HG02588 (cell line): ENCODE data around the gene OLA1.

Source experiments
- ATAC-seq: cut with Tn5 transposase; IDR thresholded peaks from one replicate; pipeline ENCODE4 v1.9.1; 2021; ENCODE audit warnings: mild to moderate bottlenecking, moderate library complexity; ENCODE audit not compliant: unreplicated experiment

OLA1 gene

GRCh38 chr2:174039551-174040416 lies 208.5 kb downstream of the OLA1 start:
- ATAC-seq, result peak; percentile 87

GRCh38 chr2:174038462-174038861 lies 209.9 kb downstream of the OLA1 start:
- ATAC-seq, result no peak

GRCh38 chr2:174036825-174037224 lies 211.5 kb downstream of the OLA1 start:
- ATAC-seq, result no peak

GRCh38 chr2:174035981-174036742 lies 212.2 kb downstream of the OLA1 start:
- no peak for ATAC-seq

GRCh38 chr2:174035117-174035635 lies 213.2 kb downstream of the OLA1 start:
- ATAC-seq, result no peak

- no peak for ATAC-seq
Observed at GRCh38 chr2:174033163-174033550, 215.2 kb downstream of the OLA1 start.

GRCh38 chr2:174031226-174031625 lies 217.1 kb downstream of the OLA1 start:
- no peak for ATAC-seq

- ATAC-seq, result no peak
Observed at GRCh38 chr2:174028935-174029334, 219.4 kb downstream of the OLA1 start.

GRCh38 chr2:174027956-174028355 lies 220.4 kb downstream of the OLA1 start:
- no peak for ATAC-seq

- ATAC-seq, result no peak
Observed at GRCh38 chr2:174026122-174026845, 222.0 kb downstream of the OLA1 start.

- ATAC-seq, result no peak
Observed at GRCh38 chr2:174025271-174026121, 222.8 kb downstream of the OLA1 start.

GRCh38 chr2:174024524-174025270 lies 223.6 kb downstream of the OLA1 start:
- ATAC-seq, result no peak

GRCh38 chr2:174023591-174024523 lies 224.5 kb downstream of the OLA1 start:
- ATAC-seq, result no peak
